AG10803 (cell line): ENCODE data around the gene PDE2A.

Experiments used
- DNase-seq: peaks from one replicate; pipeline ENCODE4 v3.0.0; 2010; ENCODE audit warnings: low read depth
- H3K4me3 ChIP-seq: 2 replicates; pipeline ENCODE4 v1.5.1; 2011; ENCODE audit warnings: mild to moderate bottlenecking, low read length, control low read depth
- TF ChIP-seq, protein P1 (sequence below): conservative IDR thresholded peaks from 2 replicates; pipeline ENCODE4 v1.5.1; 2011; ENCODE audit warnings: mild to moderate bottlenecking, low read length, control low read depth, inconsistent platforms

Gene PDE2A

DNA sequence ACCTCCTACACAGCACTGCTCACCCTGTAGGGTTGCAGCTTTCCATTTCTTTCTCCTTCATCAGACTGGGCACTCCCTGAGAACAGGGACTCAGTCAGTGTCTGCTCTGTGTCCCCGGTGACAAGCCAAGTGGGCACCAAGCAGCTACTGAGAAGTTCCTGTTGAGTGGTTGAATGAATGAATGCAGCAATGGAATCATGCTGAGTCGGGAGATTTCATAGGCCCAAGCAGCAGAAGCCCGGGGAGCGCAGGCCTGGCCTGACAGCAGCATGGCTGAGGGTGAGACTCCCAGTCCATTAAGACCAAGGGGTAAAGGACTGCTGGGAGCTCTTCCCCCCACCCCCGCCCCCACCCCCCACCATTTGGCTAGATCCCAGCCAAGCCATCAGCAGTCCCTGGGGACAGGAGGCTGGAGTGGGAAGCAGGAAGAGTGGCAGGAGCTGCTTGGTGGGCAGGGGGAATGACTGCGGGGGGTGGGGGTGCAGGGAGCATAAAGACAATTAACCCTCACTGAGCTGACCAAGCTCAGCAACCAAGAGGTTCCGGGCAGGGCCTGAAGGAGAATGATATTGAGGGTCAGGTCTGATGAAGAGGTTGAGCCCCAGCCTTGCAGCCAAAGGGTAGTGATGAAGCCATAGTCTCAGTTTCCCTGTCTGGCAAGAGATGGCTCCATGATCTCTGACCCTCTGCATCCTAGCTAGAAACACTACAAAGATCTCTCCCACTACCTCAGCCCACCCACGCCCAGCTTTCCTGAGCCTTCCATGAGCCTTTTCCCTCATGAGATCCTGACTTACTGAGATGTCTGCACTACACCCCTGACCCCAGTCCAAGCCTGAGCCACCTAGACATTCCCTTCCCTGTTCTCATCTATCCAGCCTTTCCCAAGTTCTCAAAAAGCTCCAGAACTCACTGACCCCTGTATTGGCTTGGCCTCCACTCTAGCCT, 2.8 kb downstream of the PDE2A start:
- TF ChIP-seq, protein P1, sequence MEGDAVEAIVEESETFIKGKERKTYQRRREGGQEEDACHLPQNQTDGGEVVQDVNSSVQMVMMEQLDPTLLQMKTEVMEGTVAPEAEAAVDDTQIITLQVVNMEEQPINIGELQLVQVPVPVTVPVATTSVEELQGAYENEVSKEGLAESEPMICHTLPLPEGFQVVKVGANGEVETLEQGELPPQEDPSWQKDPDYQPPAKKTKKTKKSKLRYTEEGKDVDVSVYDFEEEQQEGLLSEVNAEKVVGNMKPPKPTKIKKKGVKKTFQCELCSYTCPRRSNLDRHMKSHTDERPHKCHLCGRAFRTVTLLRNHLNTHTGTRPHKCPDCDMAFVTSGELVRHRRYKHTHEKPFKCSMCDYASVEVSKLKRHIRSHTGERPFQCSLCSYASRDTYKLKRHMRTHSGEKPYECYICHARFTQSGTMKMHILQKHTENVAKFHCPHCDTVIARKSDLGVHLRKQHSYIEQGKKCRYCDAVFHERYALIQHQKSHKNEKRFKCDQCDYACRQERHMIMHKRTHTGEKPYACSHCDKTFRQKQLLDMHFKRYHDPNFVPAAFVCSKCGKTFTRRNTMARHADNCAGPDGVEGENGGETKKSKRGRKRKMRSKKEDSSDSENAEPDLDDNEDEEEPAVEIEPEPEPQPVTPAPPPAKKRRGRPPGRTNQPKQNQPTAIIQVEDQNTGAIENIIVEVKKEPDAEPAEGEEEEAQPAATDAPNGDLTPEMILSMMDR = no peak
- DNase-seq = no peak
- no peak overlapping the region for H3K4me3 ChIP-seq

DNA sequence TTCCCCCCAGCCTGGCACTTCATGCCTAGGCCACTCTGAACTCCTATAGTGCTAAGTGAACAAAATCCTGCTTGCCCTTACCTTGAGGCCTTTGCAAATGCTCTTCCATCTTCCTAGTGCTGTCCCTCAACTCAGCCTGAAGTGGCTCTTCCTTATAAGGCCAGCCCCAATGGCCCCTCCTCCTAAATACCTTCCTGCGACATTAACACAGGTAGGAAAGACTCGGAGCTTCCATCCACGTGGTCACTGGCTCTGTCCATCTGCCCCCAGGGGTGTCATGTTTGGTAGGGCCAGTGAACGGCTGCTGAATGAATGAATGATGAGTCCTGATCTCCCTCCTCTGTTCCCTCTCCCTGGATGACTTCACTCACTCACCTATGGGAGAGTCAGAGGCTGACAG, 4.2 kb downstream of the PDE2A start:
- DNase-seq = no peak
- TF ChIP-seq, protein P1 = no peak
- no peak overlapping the region for H3K4me3 ChIP-seq

DNA sequence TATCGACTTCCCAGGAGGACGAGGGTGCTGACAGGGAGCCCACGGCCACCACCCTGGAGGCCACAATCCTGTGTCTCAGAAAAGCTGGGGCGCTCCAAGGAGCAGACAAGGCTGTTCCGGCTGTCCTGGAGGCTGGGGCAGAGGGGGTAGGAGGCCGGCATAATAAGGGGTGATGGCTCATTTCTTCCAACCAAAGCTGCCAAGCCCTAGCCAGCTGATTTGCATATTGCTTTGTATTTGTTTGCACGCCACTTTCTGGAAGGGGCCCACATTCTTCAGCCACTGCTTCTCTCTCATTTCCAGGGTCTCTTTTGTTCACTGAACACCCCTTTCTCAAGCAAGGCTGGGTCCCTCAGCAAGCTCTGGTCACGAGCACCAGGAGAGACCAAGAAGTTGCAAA, 4.7 kb downstream of the PDE2A start:
- TF ChIP-seq, protein P1 = no peak
- no peak for DNase-seq
- H3K4me3 ChIP-seq = no peak overlapping the region

GRCh38 chr11:72668629-72669347, 5.4 kb downstream of the PDE2A start:
- H3K4me3 ChIP-seq = no peak overlapping the region
- TF ChIP-seq, protein P1 = no peak
- no peak for DNase-seq

GRCh38 chr11:72665911-72666472, 8.2 kb downstream of the PDE2A start:
- no peak overlapping the region for H3K4me3 ChIP-seq
- TF ChIP-seq, protein P1 = no peak

GRCh38 chr11:72662036-72662435, 12.2 kb downstream of the PDE2A start:
- no peak overlapping the region for H3K4me3 ChIP-seq
- TF ChIP-seq, protein P1 = no peak
- DNase-seq = no peak

More at GRCh38 chr11:72665911-72666472, 8.2 kb downstream of the PDE2A start:
- no peak for DNase-seq
